K562 (cell line): ENCODE results near the gene TANGO6. TPM values are rescaled to one million over a fixed set of nuclear protein-coding genes. Genes with fewer than 3 reads are reported as not detected.

Source experiments
- ATF7 ChIP-seq: fragments of 450-650 bp; IDR thresholded peaks from 2 replicates; pipeline ENCODE4 v1.7.1; 2014; ENCODE audit warnings: mild to moderate bottlenecking, moderate library complexity
- FOXJ3 ChIP-seq: sonication (generic); formaldehyde crosslinking; IDR thresholded peaks from 2 replicates; pipeline ENCODE4 v1.4.0; 2020; ENCODE audit warnings: mild to moderate bottlenecking, missing genetic modification reagents
- RREB1 ChIP-seq: fragments of 250-450 bp; sonication (Bioruptor Pico); IDR thresholded peaks from 2 replicates; pipeline ENCODE4 v1.4.0; 2020
- RUNX1 ChIP-seq: sonication (generic); IDR thresholded peaks from 2 replicates; pipeline ENCODE4 v1.6.1; 2016; ENCODE audit warnings: antibody characterized with exemption, low read depth
- ZNF79 ChIP-seq: fragments of 250-450 bp; sonication (Bioruptor Pico); IDR thresholded peaks from 2 replicates; pipeline ENCODE4 v1.4.0; 2020; ENCODE audit warnings: low read depth, mild to moderate bottlenecking, moderate library complexity
- polyA plus RNA-seq, 8 experiments: library from polyadenylated mRNA; depleted of rRNA in 4 of 8; stranded (reverse) in 5 of 8; unstranded in 3 of 8; fragments of >200 nt; fragmentation: Nextera tagmentation in 2 of 8; fragmentation: Illumina TruSeq in 1 of 8; extraction: Ambion mirVana in 2 of 8; extraction: Trizol in 1 of 8; gene quantifications; 2 replicates each; pipeline versions ENCODE4 v1.2.1 to v1.2.3, GENCODE V29; 2011 to 2014; ENCODE audit warnings: inconsistent platforms in 1 of 8, missing spikeins in 1 of 8
- total RNA-seq, 7 experiments: library from RNA; depleted of rRNA in 6 of 7; stranded (reverse); fragments of >200 nt in 6 of 7; fragmentation: Illumina TruSeq in 2 of 7; extraction: Trizol in 2 of 7; gene quantifications; 2 replicates each; pipeline versions ENCODE4 v1.2.1 to v1.2.3, GENCODE V29; 2011 to 2021; ENCODE audit warnings: low replicate concordance in 1 of 7
- TF ChIP-seq, protein P1 (sequence below): sonication (generic); formaldehyde crosslinking; IDR thresholded peaks from 2 replicates; pipeline ENCODE4 v1.8.0; 2022; ENCODE audit warnings: mild to moderate bottlenecking, missing genetic modification reagents

TANGO6 gene
- total and polyA plus RNA-seq, 9 of the 15 experiments (the other 6 are each of a cell fraction or from before 2014, with no cell fraction given): 1.6 to 15.2 (median 9.6) TPM

DNA sequence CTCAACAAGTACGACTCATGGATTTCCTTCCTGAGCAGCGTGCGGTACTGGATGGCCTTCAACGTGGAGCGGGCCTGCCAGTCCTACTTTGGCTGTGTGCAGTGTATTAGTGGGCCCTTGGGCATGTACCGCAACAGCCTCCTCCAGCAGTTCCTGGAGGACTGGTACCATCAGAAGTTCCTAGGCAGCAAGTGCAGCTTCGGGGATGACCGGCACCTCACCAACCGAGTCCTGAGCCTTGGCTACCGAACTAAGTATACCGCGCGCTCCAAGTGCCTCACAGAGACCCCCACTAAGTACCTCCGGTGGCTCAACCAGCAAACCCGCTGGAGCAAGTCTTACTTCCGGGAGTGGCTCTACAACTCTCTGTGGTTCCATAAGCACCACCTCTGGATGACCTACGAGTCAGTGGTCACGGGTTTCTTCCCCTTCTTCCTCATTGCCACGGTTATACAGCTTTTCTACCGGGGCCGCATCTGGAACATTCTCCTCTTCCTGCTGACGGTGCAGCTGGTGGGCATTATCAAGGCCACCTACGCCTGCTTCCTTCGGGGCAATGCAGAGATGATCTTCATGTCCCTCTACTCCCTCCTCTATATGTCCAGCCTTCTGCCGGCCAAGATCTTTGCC, 271.1 kb downstream of the TANGO6 start (continued):
- TF ChIP-seq RREB1 (CRISPR knock-in tag): no peak
- TF ChIP-seq ZNF79 (CRISPR knock-in tag): no peak
- no peak for TF ChIP-seq ATF7
- TF ChIP-seq FOXJ3 (CRISPR knock-in tag): no peak
- no peak for TF ChIP-seq RUNX1
- TF ChIP-seq, protein P1, sequence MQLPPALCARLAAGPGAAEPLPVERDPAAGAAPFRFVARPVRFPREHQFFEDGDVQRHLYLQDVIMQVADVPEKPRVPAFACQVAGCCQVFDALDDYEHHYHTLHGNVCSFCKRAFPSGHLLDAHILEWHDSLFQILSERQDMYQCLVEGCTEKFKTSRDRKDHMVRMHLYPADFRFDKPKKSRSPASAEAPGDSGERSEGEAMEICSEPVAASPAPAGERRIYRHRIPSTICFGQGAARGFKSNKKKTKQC: no peak
